NCI-H1436 (cell line): ENCODE data around the gene NXN.
A peak's percentile ranks its signal among the peaks of the same experiment; 100 is the strongest.
"Not testable (repeated sequence)": the region's sequence is repeated elsewhere in the genome, so short reads cannot be mapped to it uniquely, and the experiment has no call there.

Experiments used
- DNase-seq: peaks from one replicate; lab custom pipeline; 2025; lab: John Stamatoyannopoulos, UW

Gene NXN

GRCh38 chr17:979212-979538, 401 bp downstream of the NXN start:
- no peak for DNase-seq

GRCh38 chr17:978103-979093, 1.2 kb downstream of the NXN start:
- no peak for DNase-seq

DNA sequence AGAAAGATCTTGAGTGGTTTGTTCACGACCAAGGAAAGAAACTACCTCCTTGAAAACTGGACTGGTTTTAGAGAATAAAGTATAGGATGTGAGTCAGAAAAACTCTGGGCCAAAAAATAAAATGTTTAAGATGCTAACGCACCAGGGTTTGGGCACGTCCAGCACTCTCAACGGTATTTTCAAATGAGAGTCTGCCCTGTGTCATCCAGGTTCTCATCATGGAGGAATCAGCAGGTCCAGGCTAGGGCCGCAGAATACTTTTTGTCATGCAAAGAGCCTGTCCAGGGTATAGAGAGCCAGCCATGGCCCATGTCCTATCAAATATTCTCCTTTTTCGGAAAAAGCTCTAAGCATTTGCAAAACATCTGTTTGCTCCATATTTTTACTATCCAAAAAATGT, 2.4 kb downstream of the NXN start:
- no peak for DNase-seq

- no peak for DNase-seq
Observed at GRCh38 chr17:976312-976711, 3.3 kb downstream of the NXN start.

- DNase-seq = no peak
Observed at GRCh38 chr17:975371-975915, 4.1 kb downstream of the NXN start.

DNA sequence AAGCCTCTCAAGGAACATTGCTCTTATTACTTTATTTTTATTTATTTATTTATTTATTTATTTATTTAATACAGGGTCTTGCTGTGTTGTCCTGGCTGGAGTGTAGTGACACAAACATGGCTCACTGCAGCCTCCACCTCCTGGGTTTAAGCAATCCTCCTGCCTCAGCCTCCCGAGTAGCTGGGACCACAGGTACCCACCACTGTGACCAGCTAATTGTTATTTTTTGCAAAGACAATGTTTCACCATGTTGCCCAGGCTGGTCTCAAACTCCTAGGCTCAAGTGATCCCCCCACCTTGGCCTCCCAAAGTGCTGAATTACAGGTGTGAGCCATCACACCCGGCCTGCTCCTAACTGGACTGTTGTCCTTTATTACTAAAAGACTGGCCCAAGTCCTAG, 4.8 kb downstream of the NXN start:
- DNase-seq = not testable (repeated sequence)

DNA sequence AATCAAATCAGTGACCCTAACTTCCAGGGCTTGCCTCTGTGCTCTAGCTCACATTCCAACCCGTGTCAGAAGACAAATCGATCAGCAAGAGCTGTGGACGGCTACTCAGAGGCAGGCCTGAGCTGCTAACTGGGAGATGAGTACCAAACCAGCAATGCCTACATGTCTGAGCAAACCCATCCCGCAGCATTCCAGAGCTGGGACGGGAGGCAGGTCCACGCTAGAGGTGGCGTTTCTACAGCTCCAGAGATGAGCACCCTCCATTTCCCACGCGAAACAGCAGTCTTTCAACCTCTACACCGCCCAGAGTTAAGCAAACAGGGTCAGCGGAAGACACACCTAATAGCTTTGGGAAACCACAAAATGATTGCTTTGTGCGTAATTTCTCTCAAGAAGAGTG, 6.5 kb downstream of the NXN start:
- no peak for DNase-seq

- not testable (repeated sequence) for DNase-seq
Observed at GRCh38 chr17:971861-972260, 7.7 kb downstream of the NXN start.

DNA sequence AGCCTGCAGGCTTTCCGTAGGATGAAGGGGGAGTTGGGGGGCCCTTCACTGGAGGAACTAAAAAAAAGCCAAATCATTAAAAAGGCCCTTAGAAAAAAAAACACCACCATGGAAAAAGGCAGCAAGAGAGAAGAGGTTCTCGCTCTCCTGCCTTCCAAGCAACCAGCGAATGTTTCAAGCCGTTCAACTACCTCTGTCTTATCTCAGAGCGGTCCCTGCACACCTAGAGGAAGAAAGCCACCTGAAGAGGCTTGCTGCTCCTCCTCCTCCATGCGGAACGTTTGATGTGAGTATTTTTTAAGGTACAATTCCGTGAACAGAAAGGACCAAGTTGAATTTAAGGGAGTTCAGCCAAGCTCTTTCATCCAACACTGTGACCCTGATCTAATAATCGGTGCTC, 9.2 kb downstream of the NXN start:
- no peak for DNase-seq

DNA sequence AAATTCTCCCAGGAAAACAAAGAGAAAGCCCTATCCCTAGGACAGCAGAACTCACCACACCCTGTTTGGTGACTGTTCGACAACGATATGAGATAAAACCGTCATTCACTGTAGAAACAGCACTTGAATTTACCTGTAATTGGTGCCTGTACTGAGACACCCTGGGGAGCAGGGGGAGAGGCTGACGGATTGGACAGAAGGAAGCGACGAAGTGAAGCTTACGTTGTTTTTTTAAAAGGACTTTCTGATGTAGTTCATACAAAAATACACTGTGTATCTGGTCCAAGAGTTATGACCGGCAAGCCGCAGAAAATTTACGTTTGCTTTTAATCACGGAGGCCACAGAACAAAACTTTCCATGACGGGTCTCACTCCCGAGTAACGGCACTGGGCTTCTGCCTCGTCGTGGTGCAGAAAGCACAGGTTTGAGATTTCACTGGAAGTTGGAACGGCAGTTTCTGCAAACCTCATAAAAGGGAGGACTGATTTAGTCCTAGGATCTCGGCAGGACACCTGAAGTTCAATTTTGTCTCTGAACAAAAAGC, 9.7 kb downstream of the NXN start:
- DNase-seq = peak; percentile 49

- DNase-seq = no peak
Observed at GRCh38 chr17:968812-969730, 10.5 kb downstream of the NXN start.

GRCh38 chr17:967122-967521, 12.5 kb downstream of the NXN start:
- DNase-seq = no peak

DNA sequence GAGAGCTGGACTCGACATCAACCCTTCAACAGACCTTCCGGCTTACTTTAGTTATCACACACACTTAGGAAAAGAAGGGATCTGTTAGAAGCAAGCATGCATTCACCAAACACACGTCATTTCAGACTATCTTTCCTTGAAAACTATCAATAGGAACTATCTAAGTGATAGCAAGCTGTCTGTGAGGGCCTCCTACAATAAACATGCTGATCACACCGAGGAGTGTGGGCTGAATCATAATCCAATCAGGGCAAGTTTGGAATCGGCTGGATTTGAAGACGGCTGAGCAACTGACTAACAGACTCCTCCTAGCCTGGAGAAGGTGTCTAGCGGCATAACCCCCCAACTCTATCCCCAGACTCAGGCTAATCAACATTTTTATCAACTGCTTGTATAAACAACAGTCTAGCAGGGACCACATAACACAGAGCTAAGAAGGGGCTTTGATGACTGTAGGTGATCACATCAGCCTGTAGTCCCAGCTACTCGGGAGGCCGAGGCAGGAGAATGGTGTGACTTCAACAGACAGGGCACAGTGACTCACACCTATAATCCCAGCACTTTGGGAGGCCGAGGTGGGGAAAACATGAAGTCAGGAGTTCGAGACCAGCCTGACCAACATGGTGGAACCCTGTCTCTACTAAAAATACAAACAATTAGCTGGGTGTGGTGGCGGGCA, 14.1 kb downstream of the NXN start:
- no peak for DNase-seq

DNA sequence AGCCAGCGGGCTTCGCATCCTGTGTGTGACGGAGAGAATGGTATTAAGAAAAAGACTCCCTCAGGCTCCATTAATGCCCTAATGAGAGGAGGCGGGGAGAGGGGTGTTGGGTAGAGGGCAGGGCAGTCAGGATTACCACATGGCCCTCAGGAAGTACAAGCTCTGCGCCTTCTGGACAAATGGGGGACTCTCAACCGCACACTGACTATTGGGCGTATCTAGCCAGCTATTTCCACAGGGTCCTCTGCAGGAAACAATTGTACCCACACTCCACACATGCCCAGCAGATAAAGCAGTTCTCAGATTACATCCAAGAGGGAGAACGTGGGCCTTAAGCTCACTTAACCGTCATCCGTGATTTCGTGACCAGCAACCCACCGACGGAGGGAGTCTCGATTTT, 14.7 kb downstream of the NXN start:
- no peak for DNase-seq

GRCh38 chr17:962670-963069, 16.9 kb downstream of the NXN start:
- DNase-seq = no peak

GRCh38 chr17:962166-962565, 17.4 kb downstream of the NXN start:
- DNase-seq = no peak

GRCh38 chr17:958712-959451, 20.7 kb downstream of the NXN start:
- DNase-seq = no peak

DNA sequence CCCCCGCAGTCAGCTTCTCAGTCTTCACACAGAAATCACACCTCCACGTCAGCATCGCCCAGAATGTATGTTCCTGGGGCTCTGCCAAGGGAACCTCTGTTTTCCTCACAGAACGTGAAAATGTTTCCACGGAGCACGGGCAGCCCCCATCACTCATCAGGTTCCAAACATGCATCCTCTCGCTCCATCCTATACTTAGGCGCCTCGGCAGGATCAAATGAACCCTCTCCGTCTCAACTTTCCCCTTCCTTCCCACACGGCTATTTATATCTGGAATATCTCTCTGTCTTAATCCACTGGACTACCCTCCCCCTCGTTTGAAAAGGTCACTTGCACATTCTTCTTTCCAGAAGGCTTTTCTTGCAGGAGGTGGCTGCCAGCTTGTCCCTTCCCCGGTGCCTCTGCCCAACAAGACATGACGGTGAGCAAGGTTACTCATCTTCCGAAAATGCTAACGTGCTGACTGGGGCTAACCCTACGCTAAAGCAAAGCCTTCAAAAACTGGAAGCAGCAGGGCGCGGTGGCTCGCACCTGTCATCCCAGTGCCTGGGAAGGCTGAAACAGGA, 21.6 kb downstream of the NXN start:
- DNase-seq = no peak

DNA sequence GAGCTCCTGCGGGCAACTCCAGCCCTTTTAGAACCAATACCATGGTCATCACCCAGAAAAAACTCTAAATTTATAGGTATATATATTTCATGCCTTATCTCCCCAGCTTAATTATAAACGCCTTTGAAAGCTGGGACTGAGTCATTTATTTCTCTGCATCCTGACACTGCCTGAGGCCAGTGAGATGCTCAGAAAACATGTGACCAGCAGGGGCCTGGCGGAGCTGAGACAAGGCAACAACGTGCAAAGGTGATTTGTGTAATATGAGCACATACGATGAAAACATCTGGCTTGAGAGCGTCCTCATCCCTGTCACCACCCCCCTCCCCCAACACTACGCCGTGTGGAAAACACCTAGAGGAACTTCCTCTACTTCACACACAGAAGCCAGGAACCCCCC, 22.7 kb downstream of the NXN start:
- DNase-seq = no peak

- DNase-seq = no peak
Observed at GRCh38 chr17:954431-955164, 25.0 kb downstream of the NXN start.
